DND-41 (cell line): ENCODE measurements around the gene PDZRN4.

Experiments
- CTCF ChIP-seq: IDR thresholded peaks from 2 replicates; pipeline ENCODE4 v1.5.1; 2012; ENCODE audit warnings: borderline replicate concordance, low read length, moderate library complexity, mild to moderate bottlenecking; ENCODE audit not compliant: poor library complexity, severe bottlenecking; ENCODE audit errors: extremely low read depth
- EZH2 ChIP-seq: IDR thresholded peaks from 3 replicates; pipeline ENCODE4 v1.6.1; 2012; ENCODE audit warnings: borderline replicate concordance, low read depth, mild to moderate bottlenecking, moderate library complexity, low read length, inconsistent platforms; ENCODE audit not compliant: severe bottlenecking

DNA sequence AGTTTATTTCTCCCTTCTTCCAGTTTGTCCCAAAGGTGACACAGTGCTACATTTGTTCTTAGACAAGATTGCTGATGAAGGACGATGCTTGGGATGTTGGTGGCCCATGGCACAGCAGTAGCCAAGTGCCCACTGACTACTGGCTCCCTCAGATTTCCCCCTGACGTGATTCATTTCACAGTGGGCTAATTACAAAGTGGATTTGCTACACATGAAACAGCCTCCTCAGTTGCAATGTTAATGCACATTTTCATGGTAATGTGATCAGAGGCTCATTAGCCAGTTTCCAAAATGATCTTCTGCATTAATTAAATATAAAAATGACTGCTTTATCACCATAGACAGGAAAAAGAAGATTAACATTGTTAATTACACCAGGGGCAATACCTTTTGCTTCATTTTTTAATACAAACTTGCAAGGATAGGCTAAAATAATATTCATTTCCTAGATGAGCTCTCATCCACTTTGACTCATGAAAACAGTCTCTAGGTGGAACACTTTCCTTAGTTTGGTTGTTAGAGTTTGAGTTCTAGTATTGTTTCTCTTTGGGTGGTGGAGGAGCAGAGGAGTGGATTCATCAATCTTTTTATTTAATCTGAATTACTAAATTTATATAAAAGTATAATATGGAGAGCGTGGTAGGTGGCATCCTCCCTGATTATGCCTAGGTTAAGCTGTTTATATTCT, 250.9 kb downstream of the PDZRN4 start:
- TF ChIP-seq CTCF = no peak
- no peak for TF ChIP-seq EZH2
